ENCODE measurements around the gene HPGDS. TPM values are rescaled to one million over a fixed set of nuclear protein-coding genes. Genes with fewer than 3 reads are reported as not detected.

The HPGDS gene
- total RNA-seq, 4 donors from 2014 or later, result 0.53 TPM; not detected in 3

- H3K9me3 ChIP-seq, result no peaks in the 10 kb centered on the region
- no peaks in the 10 kb centered on the region for H3K4me1 ChIP-seq
- intact Hi-C loops (cut with DNase I; ENCODE audit: low total_unique reads), result no loop called here
- TF ChIP-seq CTCF (IDR thresholded peaks at IDR 0.05 in 4 of 5, conservative IDR thresholded peaks at IDR 0.05 in 1 of 5), result peak in 1 of 5 experiments; percentile 19
- no peak for TF ChIP-seq POLR2A (IDR thresholded peaks at IDR 0.05)
- ATAC-seq (no peak), DNase-seq (no peak)
- in situ Hi-C loops (cut with MboI; ENCODE audit: low sequenced_read_pairs in 4 of 4), result no loop called here
- peaks cover 0 to 18% of the 10 kb centered on the region in 2 donors for H3K36me3 ChIP-seq
- H3K27ac ChIP-seq, result no peak overlapping the region
- no peak overlapping the region for H3K4me3 ChIP-seq
- H3K27me3 ChIP-seq, result no peaks in the 10 kb centered on the region
Measured at GRCh38 chr4:94290245-94290644, 52.4 kb downstream of the HPGDS start.

GRCh38 chr4:94285666-94286065, 57.0 kb downstream of the HPGDS start:
- no peak overlapping the region for H3K27ac ChIP-seq
- in situ Hi-C loops (cut with MboI; ENCODE audit: low sequenced_read_pairs in 4 of 4), result no loop called here
- H3K27me3 ChIP-seq, result no peaks in the 10 kb centered on the region
- DNase-seq, result no peak
- no peak overlapping the region for H3K4me3 ChIP-seq
- intact Hi-C loops (cut with DNase I; ENCODE audit: low total_unique reads), result no loop called here
- no peak for ATAC-seq
- no peak for TF ChIP-seq POLR2A (IDR thresholded peaks at IDR 0.05)
- no peak for TF ChIP-seq CTCF (IDR thresholded peaks at IDR 0.05 in 4 of 5, conservative IDR thresholded peaks at IDR 0.05 in 1 of 5)
- H3K9me3 ChIP-seq, result no peaks in the 10 kb centered on the region
- H3K4me1 ChIP-seq, result no peaks in the 10 kb centered on the region
- peaks cover 0 to 50% of the 10 kb centered on the region in 2 donors for H3K36me3 ChIP-seq

- H3K36me3 ChIP-seq, result peaks cover 0 to 58% of the 10 kb centered on the region in 2 donors
- DNase-seq (no peak), ATAC-seq (no peak)
- no peaks in the 10 kb centered on the region for H3K9me3 ChIP-seq
- no peaks in the 10 kb centered on the region for H3K4me1 ChIP-seq
- H3K27me3 ChIP-seq, result no peaks in the 10 kb centered on the region
- no peak overlapping the region for H3K27ac ChIP-seq
- in situ Hi-C loops (cut with MboI; ENCODE audit: low sequenced_read_pairs in 4 of 4) (no loop called here), intact Hi-C loops (cut with DNase I; ENCODE audit: low total_unique reads) (no loop called here)
- TF ChIP-seq CTCF (IDR thresholded peaks at IDR 0.05 in 4 of 5, conservative IDR thresholded peaks at IDR 0.05 in 1 of 5), result no peak
- no peak for TF ChIP-seq POLR2A (IDR thresholded peaks at IDR 0.05)
- H3K4me3 ChIP-seq, result no peak overlapping the region
Measured at GRCh38 chr4:94284889-94285288, 57.7 kb downstream of the HPGDS start.

DNA sequence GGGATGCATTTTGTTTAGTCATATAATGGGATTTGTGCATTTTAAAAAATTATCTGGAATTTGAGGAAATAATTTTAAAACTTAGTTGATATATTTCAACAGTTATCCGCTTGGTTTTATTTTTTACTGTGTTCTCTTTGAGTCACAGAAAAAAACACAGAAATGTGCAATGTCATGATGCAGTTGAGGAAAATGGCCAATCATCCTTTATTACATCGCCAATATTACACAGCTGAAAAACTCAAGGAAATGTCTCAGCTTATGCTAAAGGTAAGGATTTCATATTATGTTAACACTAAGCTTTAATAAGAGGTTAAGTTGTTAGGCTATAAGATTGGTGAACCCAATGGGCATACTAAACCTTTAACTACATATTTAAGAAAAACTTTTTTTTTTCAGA, 63.9 kb downstream of the HPGDS start:
- H3K4me3 ChIP-seq, result no peak overlapping the region
- intact Hi-C loops (cut with DNase I; ENCODE audit: low total_unique reads), result no loop called here
- DNase-seq (no peak), ATAC-seq (no peak)
- H3K27ac ChIP-seq, result no peak overlapping the region
- no peaks in the 10 kb centered on the region for H3K9me3 ChIP-seq
- H3K36me3 ChIP-seq, result peaks cover 2 to 86% of the 10 kb centered on the region in 2 donors
- no peaks in the 10 kb centered on the region for H3K27me3 ChIP-seq
- TF ChIP-seq CTCF (IDR thresholded peaks at IDR 0.05 in 4 of 5, conservative IDR thresholded peaks at IDR 0.05 in 1 of 5) (no peak), POLR2A (IDR thresholded peaks at IDR 0.05) (no peak)
- H3K4me1 ChIP-seq, result no peaks in the 10 kb centered on the region
- in situ Hi-C loops (cut with MboI; ENCODE audit: low sequenced_read_pairs in 4 of 4), result no loop called here

- DNase-seq (no peak), ATAC-seq (no peak)
- in situ Hi-C loops (cut with MboI; ENCODE audit: low sequenced_read_pairs in 4 of 4) (no loop called here), intact Hi-C loops (cut with DNase I; ENCODE audit: low total_unique reads) (no loop called here)
- H3K4me3 ChIP-seq, result no peak overlapping the region
- peaks cover 2 to 85% of the 10 kb centered on the region in 2 donors for H3K36me3 ChIP-seq
- no peaks in the 10 kb centered on the region for H3K9me3 ChIP-seq
- H3K27ac ChIP-seq, result no peak overlapping the region
- H3K27me3 ChIP-seq, result no peaks in the 10 kb centered on the region
- TF ChIP-seq POLR2A (IDR thresholded peaks at IDR 0.05) (no peak), CTCF (IDR thresholded peaks at IDR 0.05 in 4 of 5, conservative IDR thresholded peaks at IDR 0.05 in 1 of 5) (no peak)
- no peaks in the 10 kb centered on the region for H3K4me1 ChIP-seq
Measured at GRCh38 chr4:94277534-94277933, 65.1 kb downstream of the HPGDS start.
